HepG2 (cell line): ENCODE measurements around the gene PP2D1.

Experiments used
- CREM ChIP-seq, 2 experiments: sonication (generic) in 1 of 2; formaldehyde crosslinking in 1 of 2; IDR thresholded peaks; 2 replicates each; pipeline versions ENCODE4 v1.4.0 to v1.6.1; 2016 to 2020; ENCODE audit warnings: antibody characterized with exemption in 1 of 2, mild to moderate bottlenecking in 1 of 2, missing genetic modification reagents in 1 of 2
- CTCF ChIP-seq: sonication (generic); formaldehyde crosslinking; IDR thresholded peaks from 2 replicates; pipeline ENCODE4 v1.5.0; 2020; ENCODE audit warnings: mild to moderate bottlenecking, missing genetic modification reagents, moderate library complexity
- E2F5 ChIP-seq: sonication (generic); formaldehyde crosslinking; conservative IDR thresholded peaks from 2 replicates; pipeline ENCODE4 v1.4.0; 2020; ENCODE audit warnings: missing genetic modification reagents
- EP300 ChIP-seq, 3 experiments: sonication (generic) in 1 of 3; formaldehyde crosslinking in 1 of 3; IDR thresholded peaks; 2 replicates each; pipeline versions ENCODE4 v1.5.1 to v1.6.1; 2011 to 2020; ENCODE audit warnings: low read depth in 2 of 3, low read length in 2 of 3, borderline replicate concordance in 1 of 3, improper control_type of control experiment in 1 of 3, mild to moderate bottlenecking in 1 of 3, missing genetic modification reagents in 1 of 3, moderate library complexity in 1 of 3
- SPEN ChIP-seq: sonication (generic); formaldehyde crosslinking; IDR thresholded peaks from 2 replicates; pipeline ENCODE4 v1.5.1; 2020; ENCODE audit warnings: low read depth, mild to moderate bottlenecking, missing genetic modification reagents
- ZNF768 ChIP-seq: sonication (generic); formaldehyde crosslinking; IDR thresholded peaks from 2 replicates; pipeline ENCODE4 v1.4.0; 2020; ENCODE audit warnings: missing genetic modification reagents

- TF ChIP-seq CTCF (CRISPR knock-in tag) (no peak), ZNF768 (CRISPR knock-in tag) (no peak), SPEN (CRISPR knock-in tag) (no peak), CREM (IDR thresholded peaks at IDR 0.05) (no peak), CREM (CRISPR knock-in tag; IDR thresholded peaks at IDR 0.05) (no peak), E2F5 (CRISPR knock-in tag) (no peak), EP300 (IDR thresholded peaks at IDR 0.05; ENCODE audit: low read depth in 2 of 2, low read length in 2 of 2) (no peak), EP300 (CRISPR knock-in tag; IDR thresholded peaks at IDR 0.05; ENCODE audit: borderline replicate concordance) (no peak)
Measured at GRCh38 chr3:20059929-20060328, 47.9 kb upstream of the PP2D1 start.
